Fibroblast of villous mesenchyme (primary cell): ENCODE data around the gene PRSS48. TPM values are rescaled to one million over a fixed set of nuclear protein-coding genes. Genes with fewer than 3 reads are reported as not detected.
"Not testable (repeated sequence)": the region's sequence is repeated elsewhere in the genome, so short reads cannot be mapped to it uniquely, and the experiment has no call there.

Experiments used
- DNase-seq: peaks from one replicate; pipeline ENCODE4 v3.0.0-alpha.2; 2010; ENCODE audit warnings: low read depth
- H3K4me3 ChIP-seq: 2 replicates; pipeline ENCODE4 v1.5.1; 2011; ENCODE audit warnings: low read depth, mild to moderate bottlenecking, low read length
- CTCF ChIP-seq: IDR thresholded peaks from 2 replicates; pipeline ENCODE4 v1.5.1; 2012; ENCODE audit warnings: low read depth, mild to moderate bottlenecking, low read length; ENCODE audit not compliant: insufficient read depth
- total RNA-seq: library from RNA; depleted of rRNA; stranded (reverse); fragments of >200 nt; gene quantifications from 2 replicates; pipeline ENCODE4 v1.2.3, GENCODE V29; 2012

Gene PRSS48
- total RNA-seq, 1 donor: not detected

GRCh38 chr4:151260526-151260925 is 16.4 kb upstream of the PRSS48 start:
- TF ChIP-seq CTCF: no peak
- H3K4me3 ChIP-seq: no peak overlapping the region
- no peak for DNase-seq

- DNase-seq: no peak
- no peak for TF ChIP-seq CTCF
- no peak overlapping the region for H3K4me3 ChIP-seq
These were observed 13.5 kb upstream of the PRSS48 start for GRCh38 chr4:151263455-151263854.

- TF ChIP-seq CTCF: no peak
- DNase-seq: no peak
- no peak overlapping the region for H3K4me3 ChIP-seq
These were observed 10.5 kb upstream of the PRSS48 start for GRCh38 chr4:151266497-151266896.

GRCh38 chr4:151267104-151267503 is 9.9 kb upstream of the PRSS48 start:
- no peak for TF ChIP-seq CTCF
- DNase-seq: no peak
- H3K4me3 ChIP-seq: no peak overlapping the region

- no peak overlapping the region for H3K4me3 ChIP-seq
- TF ChIP-seq CTCF: no peak
- no peak for DNase-seq
These were observed 9.0 kb upstream of the PRSS48 start for GRCh38 chr4:151267822-151268535.

- not testable (repeated sequence) for DNase-seq, H3K4me3 ChIP-seq
These were observed 8.1 kb upstream of the PRSS48 start for GRCh38 chr4:151268905-151269304.

- TF ChIP-seq CTCF: no peak
- DNase-seq: no peak
- no peak overlapping the region for H3K4me3 ChIP-seq
These were observed 7.7 kb downstream of the PRSS48 start for GRCh38 chr4:151284534-151285245.
